H9 (cell line): ENCODE results near the gene MCRIP2. TPM values are rescaled to one million over a fixed set of nuclear protein-coding genes. Genes with fewer than 3 reads are reported as not detected.

Experiments used
- DNase-seq: peaks from one replicate; pipeline ENCODE4 v3.0.0-alpha.2; 2017
- H2AFZ ChIP-seq: one replicate; pipeline ENCODE4 v1.6.1; 2013; ENCODE audit warnings: mild to moderate bottlenecking, low read length, control low read depth, moderate library complexity
- H2AK5ac ChIP-seq: 2 replicates; pipeline ENCODE4 v1.6.1; 2013; ENCODE audit warnings: low read length, control low read depth, mixed read lengths; ENCODE audit not compliant: insufficient read length
- H2BK120ac ChIP-seq: one replicate; pipeline ENCODE4 v1.6.1; 2013; ENCODE audit warnings: low read depth, mild to moderate bottlenecking, low read length, control low read depth, inconsistent platforms; ENCODE audit not compliant: poor library complexity, severe bottlenecking
- H2BK12ac ChIP-seq: 2 replicates; pipeline ENCODE4 v1.6.1; 2013; ENCODE audit warnings: low read length, control low read depth, mixed read lengths, low read depth; ENCODE audit not compliant: insufficient read length
- H2BK15ac ChIP-seq: 2 replicates; pipeline ENCODE4 v1.6.1; 2013; ENCODE audit warnings: low read depth, low read length, control low read depth
- H2BK20ac ChIP-seq: one replicate; pipeline ENCODE4 v1.6.1; 2013; ENCODE audit warnings: low read depth, mild to moderate bottlenecking, low read length, control low read depth, inconsistent platforms; ENCODE audit not compliant: poor library complexity, severe bottlenecking
- H2BK5ac ChIP-seq: 2 replicates; pipeline ENCODE4 v1.6.1; 2013; ENCODE audit warnings: low read length, control low read depth, mixed read lengths; ENCODE audit not compliant: insufficient read length
- H3K14ac ChIP-seq: 2 replicates; pipeline ENCODE4 v1.6.1; 2013; ENCODE audit warnings: low read length, control low read depth; ENCODE audit not compliant: insufficient read depth
- H3K18ac ChIP-seq: 2 replicates; pipeline ENCODE4 v1.6.1; 2013; ENCODE audit warnings: low read depth, mild to moderate bottlenecking, mixed read lengths, low read length, control low read depth; ENCODE audit not compliant: insufficient read length
- H3K23ac ChIP-seq: 2 replicates; pipeline ENCODE4 v1.6.1; 2013; ENCODE audit warnings: low read length, control low read depth, mixed read lengths, low read depth; ENCODE audit not compliant: insufficient read length
- H3K23me2 ChIP-seq: 2 replicates; pipeline ENCODE4 v1.6.1; 2013; ENCODE audit warnings: low read depth, mild to moderate bottlenecking, mixed read lengths, low read length, control low read depth; ENCODE audit not compliant: insufficient read length, poor library complexity, severe bottlenecking
- H3K27ac ChIP-seq: 2 replicates; pipeline ENCODE4 v1.5.1; 2013; ENCODE audit warnings: low read length, control low read depth, mixed read lengths, low read depth; ENCODE audit not compliant: insufficient read length
- H3K27me3 ChIP-seq: 2 replicates; pipeline ENCODE4 v1.6.1; 2013; ENCODE audit warnings: low read length, control low read depth, inconsistent platforms; ENCODE audit not compliant: insufficient read depth
- H3K4ac ChIP-seq: 2 replicates; pipeline ENCODE4 v1.6.1; 2013; ENCODE audit warnings: low read depth, mild to moderate bottlenecking, control low read depth, inconsistent platforms, low read length, moderate library complexity
- H3K4me1 ChIP-seq: 2 replicates; pipeline ENCODE4 v1.6.1; 2013; ENCODE audit warnings: low read length, control low read depth, inconsistent platforms; ENCODE audit not compliant: insufficient read depth
- H3K4me2 ChIP-seq: 2 replicates; pipeline ENCODE4 v1.6.1; 2013; ENCODE audit warnings: low read length, control low read depth, mixed read lengths; ENCODE audit not compliant: insufficient read length, insufficient read depth
- H3K56ac ChIP-seq: 2 replicates; pipeline ENCODE4 v1.6.1; 2013; ENCODE audit warnings: low read depth, mild to moderate bottlenecking, mixed read lengths, low read length, control low read depth; ENCODE audit not compliant: insufficient read length
- H3K79me1 ChIP-seq: 2 replicates; pipeline ENCODE4 v1.6.1; 2013; ENCODE audit warnings: low read depth, mild to moderate bottlenecking, moderate library complexity, low read length, control low read depth, inconsistent platforms; ENCODE audit not compliant: insufficient read depth, poor library complexity, severe bottlenecking
- H3K79me2 ChIP-seq: 2 replicates; pipeline ENCODE4 v1.6.1; 2013; ENCODE audit warnings: low read length, control low read depth, inconsistent platforms; ENCODE audit not compliant: insufficient read depth
- H3K9ac ChIP-seq: 2 replicates; pipeline ENCODE4 v1.6.1; 2013; ENCODE audit warnings: low read length, control low read depth, mixed read lengths; ENCODE audit not compliant: insufficient read length; ENCODE audit errors: extremely low read depth
- H3K9me3 ChIP-seq: one replicate; pipeline ENCODE4 v1.6.1; 2013; ENCODE audit warnings: low read depth, low read length, inconsistent platforms; ENCODE audit not compliant: control insufficient read depth
- H3T11ph ChIP-seq: one replicate; pipeline ENCODE4 v1.6.1; 2013; ENCODE audit warnings: mild to moderate bottlenecking, low read length, control low read depth, inconsistent platforms
- H4K20me1 ChIP-seq: one replicate; pipeline ENCODE4 v1.6.1; 2013; ENCODE audit not compliant: control insufficient read depth, insufficient read length, insufficient read depth
- H4K5ac ChIP-seq: 2 replicates; pipeline ENCODE4 v1.6.1; 2013; ENCODE audit warnings: low read depth, mild to moderate bottlenecking, mixed read lengths, low read length, control low read depth; ENCODE audit not compliant: insufficient read length
- H4K8ac ChIP-seq: replicated peaks from 2 replicates; pipeline ENCODE4 v1.6.1; 2013; ENCODE audit warnings: low read length, control low read depth, mixed read lengths, low read depth; ENCODE audit not compliant: insufficient read length
- H4K91ac ChIP-seq: 2 replicates; pipeline ENCODE4 v1.6.1; 2013; ENCODE audit warnings: low read depth, mild to moderate bottlenecking, moderate library complexity, mixed read lengths, low read length, control low read depth; ENCODE audit not compliant: insufficient read length
- H3K27ac Mint-ChIP-seq, 3 experiments: 2 replicates in 2 of 3; 3 replicates in 1 of 3; pipeline ENCODE4 v1.8.0; 2020 to 2021; ENCODE audit warnings: mixed read lengths in 3 of 3, mild to moderate bottlenecking in 1 of 3, moderate library complexity in 1 of 3
- H3K27me3 Mint-ChIP-seq: 2 replicates; pipeline ENCODE4 v1.8.0; 2021; ENCODE audit warnings: low read depth, mild to moderate bottlenecking, moderate library complexity, mixed read lengths
- H3K36me3 Mint-ChIP-seq, 3 experiments: 2 replicates in 2 of 3; 3 replicates in 1 of 3; pipeline ENCODE4 v1.8.0; 2020 to 2021; ENCODE audit warnings: low read depth in 3 of 3, mixed read lengths in 3 of 3; ENCODE audit not compliant: insufficient read depth in 1 of 3
- H3K4me1 Mint-ChIP-seq, 2 experiments: 2 replicates each; pipeline ENCODE4 v1.8.0; 2020; ENCODE audit warnings: mixed read lengths in 2 of 2
- H3K4me3 Mint-ChIP-seq, 2 experiments: 2 replicates in 1 of 2; 3 replicates in 1 of 2; pipeline ENCODE4 v1.8.0; 2020 to 2021; ENCODE audit warnings: mild to moderate bottlenecking in 2 of 2, mixed read lengths in 2 of 2, moderate library complexity in 1 of 2
- H3K9me3 Mint-ChIP-seq, 2 experiments: 2 replicates in 1 of 2; 3 replicates in 1 of 2; pipeline ENCODE4 v1.8.0; 2020; ENCODE audit warnings: mild to moderate bottlenecking in 2 of 2, mixed read lengths in 2 of 2, moderate library complexity in 1 of 2
- CTCF ChIP-seq: fragments of 200-600 bp; sonication (generic); conservative IDR thresholded peaks from 3 replicates; pipeline ENCODE4 v1.8.0; 2021; ENCODE audit warnings: antibody characterized with exemption, mild to moderate bottlenecking
- WGBS: extraction: QIAGEN DNeasy Blood & Tissue Kit; methylation state at CpG from one replicate; pipeline ENCODE4 v1.1.7; 2013; ENCODE audit warnings: missing lambda C conversion rate, low lambda C conversion rate, mixed read lengths; ENCODE audit not compliant: insufficient read length; ENCODE audit errors: extremely low coverage; 5-methylcytosine and 5-hydroxymethylcytosine counted together
- total RNA-seq: library from RNA; stranded (reverse); gene quantifications from 2 replicates; pipeline ENCODE4 v1.2.1, GENCODE V29; 2021

The MCRIP2 gene
- total RNA-seq, 1 experiment from 2014 or later = 52.5 TPM

GRCh38 chr16:617855-618254 is 23.8 kb upstream of the MCRIP2 start:
- Histone ChIP-seq H3T11ph (no peak overlapping the region), H3K4me1 (no peaks in the 10 kb centered on the region), H3K9ac (no peak overlapping the region), H2BK15ac (no peak overlapping the region), H3K23ac (no peak overlapping the region), H3K4ac (no peak overlapping the region), H4K91ac (no peak overlapping the region), H3K14ac (no peak overlapping the region), H2AK5ac (no peak overlapping the region), H4K8ac (no peak overlapping the region), H3K23me2 (no peaks in the 10 kb centered on the region), H2BK5ac (no peak overlapping the region), H2BK12ac (no peak overlapping the region), H4K20me1 (no peaks in the 10 kb centered on the region), H3K4me2 (no peak overlapping the region), H3K18ac (no peak overlapping the region), H2AFZ (no peak overlapping the region), H3K9me3 (no peaks in the 10 kb centered on the region), H2BK120ac (no peak overlapping the region), H3K56ac (no peak overlapping the region), H2BK20ac (no peak overlapping the region), H3K27me3 (no peaks in the 10 kb centered on the region), H4K5ac (no peak overlapping the region), H3K27ac (no peak overlapping the region), H3K79me2 (no peaks in the 10 kb centered on the region), H3K79me1 (no peaks in the 10 kb centered on the region)
- Mint-ChIP-seq H3K9me3 (0 out of 5 replicates have a peak, but pooled peaks cover 0 to 3% of the 10 kb centered on the region in 2 experiments), H3K27ac (no peak overlapping the region), H3K4me3 (no peak overlapping the region), H3K27me3 (no peaks in the 10 kb centered on the region), H3K4me1 (peaks cover 13 to 14% of the 10 kb centered on the region in 2 experiments), H3K36me3 (peaks cover 7 to 11% (median 11%) of the 10 kb centered on the region in 3 experiments; a peak in 6 of 7 replicates)
- no CpG with 5 or more reads among the region's 16 CpGs for WGBS
- DNase-seq = no peak
- TF ChIP-seq CTCF = no peak
